Testis (tissue), 3 donors: ENCODE results near the gene TIMELESS. TPM values are rescaled to one million over a fixed set of nuclear protein-coding genes. Genes with fewer than 3 reads are reported as not detected.

ENCODE experiments used
- DNase-seq: peaks from one replicate; pipeline ENCODE4 v3.0.0-alpha.2; 2019
- H3K27ac ChIP-seq, 2 donors: fragments of 200-600 bp; sonication (generic); one replicate each; pipeline ENCODE4 v1.5.1; 2019
- H3K27me3 ChIP-seq: fragments of 200-600 bp; sonication (generic); one replicate; pipeline ENCODE4 v1.5.1; 2019
- H3K36me3 ChIP-seq: fragments of 200-600 bp; sonication (generic); one replicate; pipeline ENCODE4 v1.5.1; 2017; ENCODE audit warnings: low read depth; ENCODE audit errors: missing control alignments
- H3K4me1 ChIP-seq: fragments of 200-600 bp; sonication (generic); one replicate; pipeline ENCODE4 v1.5.1; 2019
- H3K4me3 ChIP-seq, 2 donors: fragments of 200-600 bp; sonication (generic); one replicate each; pipeline ENCODE4 v1.5.1; 2017 to 2019
- H3K9me3 ChIP-seq: fragments of 200-600 bp; sonication (generic); one replicate; pipeline ENCODE4 v1.5.1; 2017
- CTCF ChIP-seq, 3 experiments: fragments of 450-650 bp in 2 of 3; fragments of 200-600 bp in 1 of 3; sonication (generic) in 1 of 3; IDR thresholded peaks; one replicate each; pipeline ENCODE4 v1.5.1; 2016 to 2019; ENCODE audit warnings: antibody characterized with exemption in 3 of 3, mild to moderate bottlenecking in 2 of 3, moderate library complexity in 1 of 3
- POLR2A ChIP-seq: fragments of 450-650 bp; IDR thresholded peaks from one replicate; pipeline ENCODE4 v1.6.1; 2017; ENCODE audit warnings: antibody characterized with exemption, mild to moderate bottlenecking, moderate library complexity
- WGBS, 2 donors: methylation state at CpG; one replicate each; pipeline ENCODE4 v1.1.5; 2018; 5-methylcytosine and 5-hydroxymethylcytosine counted together
- intact Hi-C: fragments of 100-400 bp; cut with DNase I; formaldehyde crosslinking; loops from one replicate; pipeline ENCODE4 v1.15.1; 2023; ENCODE audit warnings: low total_unique reads
- polyA plus RNA-seq: library from polyadenylated mRNA; stranded (reverse); fragments of 350-450 nt; fragmentation: Illumina TruSeq; extraction: RNeasy Lipid Tissue Mini Kit (QIAGEN cat#74804); gene quantifications from one replicate; pipeline ENCODE4 v1.2.3, GENCODE V29; 2014; ENCODE audit warnings: low read depth, low replicate concordance; ENCODE audit not compliant: insufficient read depth
- total RNA-seq, 2 donors: library from RNA; depleted of rRNA; stranded (reverse); fragments of >200 nt; gene quantifications; one replicate each; pipeline ENCODE4 v1.2.3, GENCODE V29; 2016

Gene TIMELESS
- total and polyA plus RNA-seq, 3 donors from 2014 or later = 13.5 to 16.3 (median 16.2) TPM

GRCh38 chr12:56375598-56376434 is 73.4 kb downstream of the TIMELESS start:
- Histone ChIP-seq H3K27ac (no peak overlapping the region), H3K27me3 (no peaks in the 10 kb centered on the region), H3K4me3 (no peak overlapping the region), H3K36me3 (no peaks in the 10 kb centered on the region), H3K9me3 (no peaks in the 10 kb centered on the region), H3K4me1 (no peaks in the 10 kb centered on the region)
- DNase-seq = no peak
- TF ChIP-seq POLR2A = no peak
- no peak for TF ChIP-seq CTCF (IDR thresholded peaks at IDR 0.05)
- intact Hi-C loops = no loop called here
- WGBS, 2 donors = 78 to 79% methylated on average over 11 of the region's 11 CpGs

GRCh38 chr12:56374726-56375597 is 74.3 kb downstream of the TIMELESS start:
- Histone ChIP-seq H3K27me3 (no peaks in the 10 kb centered on the region), H3K4me3 (no peak overlapping the region), H3K9me3 (no peaks in the 10 kb centered on the region), H3K4me1 (no peaks in the 10 kb centered on the region), H3K27ac (no peak overlapping the region), H3K36me3 (no peaks in the 10 kb centered on the region)
- TF ChIP-seq CTCF (IDR thresholded peaks at IDR 0.05) (no peak), POLR2A (no peak)
- no peak for DNase-seq
- intact Hi-C loops = no loop called here
- 80% methylated on average over 7 of the region's 7 CpGs for WGBS, 2 donors

- TF ChIP-seq CTCF (IDR thresholded peaks at IDR 0.05) = no peak
- TF ChIP-seq POLR2A = no peak
- intact Hi-C loops = no loop called here
- WGBS, 2 donors = 96 to 97% methylated on average over 1 of the region's 1 CpG
These were observed 75.7 kb downstream of the TIMELESS start for GRCh38 chr12:56373515-56373914.

GRCh38 chr12:56366948-56367347 is 82.3 kb downstream of the TIMELESS start:
- Histone ChIP-seq H3K4me3 (no peak overlapping the region), H3K36me3 (no peaks in the 10 kb centered on the region), H3K27ac (no peak overlapping the region), H3K9me3 (no peaks in the 10 kb centered on the region), H3K27me3 (no peaks in the 10 kb centered on the region), H3K4me1 (no peaks in the 10 kb centered on the region)
- DNase-seq = no peak
- TF ChIP-seq POLR2A (no peak), CTCF (IDR thresholded peaks at IDR 0.05) (no peak)
- 73 to 80% methylated on average over 3 of the region's 3 CpGs for WGBS, 2 donors
- intact Hi-C loops = no loop called here

More at GRCh38 chr12:56373515-56373914, 75.7 kb downstream of the TIMELESS start:
- H3K36me3 ChIP-seq = no peaks in the 10 kb centered on the region
- H3K4me3 ChIP-seq = no peak overlapping the region
- no peaks in the 10 kb centered on the region for H3K27me3 ChIP-seq
- DNase-seq = no peak
- no peaks in the 10 kb centered on the region for H3K4me1 ChIP-seq
- H3K9me3 ChIP-seq = no peaks in the 10 kb centered on the region
- no peak overlapping the region for H3K27ac ChIP-seq

Other genes starting within 250 kb of the TIMELESS start
- gene RNF41, start 227.5 kb downstream of the TIMELESS start, total RNA-seq = 10 to 100 TPM; 63.7 to 70.2 TPM
- 49.3 TPM for gene RNF41, start 227.5 kb downstream of the TIMELESS start, polyA plus RNA-seq
- 10 to 100 TPM; 27.5 to 30.4 TPM for gene NABP2, start 225.1 kb downstream of the TIMELESS start, total RNA-seq
- gene NABP2, start 225.1 kb downstream of the TIMELESS start, polyA plus RNA-seq = 40.8 TPM
- gene SLC39A5, start 219.4 kb downstream of the TIMELESS start, total RNA-seq = under 1 TPM in 1 of 2 donors, not detected in 1; 0.87 TPM
- gene SLC39A5, start 219.4 kb downstream of the TIMELESS start, polyA plus RNA-seq = 3.9 TPM
- gene ANKRD52, start 191.0 kb downstream of the TIMELESS start, total RNA-seq = 10 to 100 TPM; 26.8 to 32.3 TPM
- gene ANKRD52, start 191.0 kb downstream of the TIMELESS start, polyA plus RNA-seq = 20.1 TPM
- gene COQ10A, start 182.5 kb downstream of the TIMELESS start, total RNA-seq = 10 to 100 TPM; 24.2 to 26.9 TPM
- 10.6 TPM for gene COQ10A, start 182.5 kb downstream of the TIMELESS start, polyA plus RNA-seq
- 10 to 100 TPM; 67.8 to 70.2 TPM for gene CS, start 149.1 kb downstream of the TIMELESS start, total RNA-seq
- gene CS, start 149.1 kb downstream of the TIMELESS start, polyA plus RNA-seq = 63.8 TPM
- 10 to 100 TPM; 62.4 to 63.3 TPM for gene CNPY2, start 133.4 kb downstream of the TIMELESS start, total RNA-seq
- gene CNPY2, start 133.4 kb downstream of the TIMELESS start, polyA plus RNA-seq = 82.5 TPM
- gene PAN2, start 115.4 kb downstream of the TIMELESS start, total RNA-seq = 100 to 1,000 TPM; 105 to 155 TPM
- gene PAN2, start 115.4 kb downstream of the TIMELESS start, polyA plus RNA-seq = 119 TPM
- 1 to 10 TPM; 8.1 to 8.4 TPM for gene IL23A, start 110.5 kb downstream of the TIMELESS start, total RNA-seq
- 34.9 TPM for gene IL23A, start 110.5 kb downstream of the TIMELESS start, polyA plus RNA-seq
- gene STAT2, start 89.3 kb downstream of the TIMELESS start, total RNA-seq = 100 to 1,000 TPM; 110 to 122 TPM
- 57.0 TPM for gene STAT2, start 89.3 kb downstream of the TIMELESS start, polyA plus RNA-seq
- not detected for gene APOF, start 86.6 kb downstream of the TIMELESS start, total RNA-seq
- gene APOF, start 86.6 kb downstream of the TIMELESS start, polyA plus RNA-seq = not detected
- gene MIP, start 5.2 kb upstream of the TIMELESS start, total RNA-seq = 1 to 10 TPM in 1 of 2 donors, under 1 TPM in 1; 0.63 to 1.2 TPM
- gene MIP, start 5.2 kb upstream of the TIMELESS start, polyA plus RNA-seq = 1.1 TPM
- gene SPRYD4, start 19.2 kb upstream of the TIMELESS start, total RNA-seq = 1 to 10 TPM; 6.8 to 6.9 TPM
- gene SPRYD4, start 19.2 kb upstream of the TIMELESS start, polyA plus RNA-seq = 2.6 TPM
- 1 to 10 TPM; 3.8 to 4.7 TPM for gene GLS2, start 38.7 kb upstream of the TIMELESS start, total RNA-seq
- gene GLS2, start 38.7 kb upstream of the TIMELESS start, polyA plus RNA-seq = 2.2 TPM
- gene RBMS2, start 72.4 kb upstream of the TIMELESS start, total RNA-seq = 10 to 100 TPM; 12.8 TPM
- gene RBMS2, start 72.4 kb upstream of the TIMELESS start, polyA plus RNA-seq = 15.8 TPM
- 100 to 1,000 TPM; 250 to 316 TPM for gene BAZ2A, start 180.9 kb upstream of the TIMELESS start, total RNA-seq
- 134 TPM for gene BAZ2A, start 180.9 kb upstream of the TIMELESS start, polyA plus RNA-seq
- 100 to 1,000 TPM; 342 to 387 TPM for gene ATP5F1B, start 196.6 kb upstream of the TIMELESS start, total RNA-seq
- 666 TPM for gene ATP5F1B, start 196.6 kb upstream of the TIMELESS start, polyA plus RNA-seq
- 100 to 1,000 TPM; 102 to 110 TPM for gene PTGES3, start 238.9 kb upstream of the TIMELESS start, total RNA-seq
- 267 TPM for gene PTGES3, start 238.9 kb upstream of the TIMELESS start, polyA plus RNA-seq